HG02970 (cell line): Measurements from ENCODE around the gene LRRC7.

ENCODE experiments used
- ATAC-seq: cut with Tn5 transposase; IDR thresholded peaks from one replicate; pipeline ENCODE4 v1.9.1; 2021; ENCODE audit warnings: mild to moderate bottlenecking, moderate library complexity, moderate number of reproducible peaks; ENCODE audit not compliant: unreplicated experiment, low FRiP score

Gene LRRC7

DNA sequence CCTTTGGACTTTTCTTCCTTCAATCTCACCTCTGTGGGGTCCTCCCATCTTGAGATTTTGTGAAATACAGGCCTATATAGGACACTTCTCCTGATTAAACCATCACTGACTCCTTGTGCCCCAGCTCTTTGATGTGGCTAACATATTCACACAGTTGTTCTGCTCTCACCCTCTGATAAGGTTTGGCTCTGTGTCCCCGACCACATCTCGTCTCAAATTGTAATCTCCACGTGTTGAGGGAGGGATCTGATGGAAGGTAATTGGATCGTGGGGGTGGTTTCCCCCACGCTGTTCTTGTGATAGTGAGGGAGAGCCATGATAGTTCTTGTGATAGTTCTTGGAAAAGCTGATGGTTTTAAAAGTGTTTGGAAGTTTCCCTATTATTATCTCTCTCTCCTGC lies 19.7 kb downstream of the LRRC7 start:
- ATAC-seq = no peak

DNA sequence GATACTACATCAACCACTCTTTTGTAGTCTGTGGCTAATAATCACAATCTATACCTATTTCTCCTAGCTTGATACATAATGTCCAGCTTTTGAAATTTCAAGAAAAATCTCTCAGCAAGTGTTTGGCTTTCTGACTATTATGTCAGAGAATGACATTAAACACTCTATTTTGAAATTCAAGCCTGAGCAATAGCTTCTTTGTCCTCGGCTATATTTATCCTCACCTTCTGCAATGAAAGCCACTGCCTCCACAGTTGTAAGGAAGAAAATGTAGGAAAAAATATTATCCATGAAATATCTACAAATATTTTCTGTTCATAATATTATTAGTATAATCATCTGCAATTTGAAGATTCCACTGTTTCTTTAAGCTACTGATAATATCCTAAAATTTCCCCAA lies 22.1 kb downstream of the LRRC7 start:
- no peak for ATAC-seq

DNA sequence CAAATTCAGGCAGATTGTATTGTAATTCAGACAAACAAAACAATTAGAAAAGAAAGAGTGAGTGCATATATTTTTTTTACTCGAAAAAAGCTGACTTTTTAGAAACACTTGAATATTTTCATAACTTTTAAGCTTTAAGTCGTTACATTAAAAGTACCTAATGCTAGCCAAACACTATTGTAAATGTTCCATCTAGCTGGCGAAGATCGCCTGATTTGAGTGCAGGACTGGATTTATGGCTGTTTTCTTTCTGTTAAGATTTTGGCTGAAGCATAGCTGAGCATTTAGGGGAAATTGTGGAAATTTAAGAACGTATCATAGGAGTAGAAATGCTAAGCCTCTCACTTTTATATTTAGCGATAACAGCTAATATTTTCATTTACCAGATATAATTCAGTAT lies 24.6 kb downstream of the LRRC7 start:
- no peak for ATAC-seq

DNA sequence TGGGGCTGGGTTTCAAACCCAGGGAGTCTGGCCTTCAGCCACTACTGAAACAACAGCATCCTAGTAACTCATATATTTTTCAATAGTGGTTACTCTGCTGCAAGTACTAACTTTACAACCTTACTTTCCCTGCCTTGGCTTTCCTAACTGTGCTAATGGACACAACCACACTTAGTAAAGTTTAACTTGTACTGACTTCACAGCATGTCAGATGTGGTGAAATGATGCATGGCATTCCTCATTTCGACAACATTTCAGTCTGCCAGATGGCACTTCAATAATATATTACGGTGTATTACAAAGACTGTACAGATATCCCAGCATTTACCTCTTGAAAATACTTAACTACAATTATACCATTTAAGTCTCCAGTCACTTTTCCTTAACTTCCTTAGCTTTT lies 27.8 kb downstream of the LRRC7 start:
- ATAC-seq = no peak

DNA sequence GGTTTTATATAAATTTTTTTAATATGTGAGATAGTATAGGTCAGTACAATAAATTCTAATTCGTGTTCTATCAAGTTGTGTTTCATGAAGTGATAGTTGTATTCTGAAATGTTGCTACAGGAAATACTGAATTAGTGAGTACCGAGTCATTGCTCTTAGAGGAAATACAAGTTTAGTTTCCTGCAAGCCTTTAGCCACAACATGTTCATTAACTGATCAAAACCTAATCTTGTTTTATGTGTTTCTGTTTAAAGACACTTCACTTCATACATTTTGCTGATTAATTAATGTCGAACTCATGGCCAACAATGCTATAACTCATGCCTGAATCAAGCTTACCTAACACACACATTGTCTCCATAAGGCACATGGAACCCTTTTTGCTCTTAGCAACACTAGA lies 43.6 kb downstream of the LRRC7 start:
- no peak for ATAC-seq

DNA sequence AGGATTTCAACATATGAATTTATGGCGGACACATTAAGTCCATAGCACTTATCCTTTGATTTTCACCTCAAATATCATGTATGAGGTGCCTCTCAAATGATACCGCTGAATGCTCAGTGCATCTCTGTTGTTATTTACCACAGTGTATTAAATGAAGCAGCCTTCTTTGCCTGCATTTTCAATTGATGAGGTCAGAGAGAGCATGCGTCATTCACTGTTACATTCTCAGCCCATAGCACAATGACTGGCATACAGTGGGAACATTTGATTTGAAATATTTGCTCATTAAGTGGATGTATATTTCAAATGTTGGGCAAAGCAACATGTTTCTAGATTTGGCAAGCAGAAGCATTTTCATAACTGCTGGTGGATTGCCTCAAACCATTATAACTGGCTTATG lies 45.7 kb downstream of the LRRC7 start:
- ATAC-seq = no peak

DNA sequence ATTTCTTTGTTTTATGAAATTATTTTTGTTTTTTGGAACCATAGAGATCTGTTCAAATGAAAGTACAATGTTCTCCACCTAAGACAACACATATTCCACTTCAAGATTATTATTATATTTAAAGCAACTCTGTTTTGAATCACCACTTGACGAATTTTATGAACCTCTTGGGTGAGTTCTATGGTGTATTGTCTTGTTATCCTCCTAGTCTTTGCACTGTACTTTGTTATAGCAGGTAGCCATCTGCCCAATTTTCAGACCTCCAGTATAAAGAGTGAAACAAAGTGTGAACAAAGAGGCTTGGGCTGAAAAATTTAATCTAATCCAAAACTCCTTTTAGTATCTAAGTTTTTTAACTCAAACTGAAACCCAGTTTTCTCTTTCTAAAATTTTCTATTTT lies 71.0 kb downstream of the LRRC7 start:
- ATAC-seq = no peak

DNA sequence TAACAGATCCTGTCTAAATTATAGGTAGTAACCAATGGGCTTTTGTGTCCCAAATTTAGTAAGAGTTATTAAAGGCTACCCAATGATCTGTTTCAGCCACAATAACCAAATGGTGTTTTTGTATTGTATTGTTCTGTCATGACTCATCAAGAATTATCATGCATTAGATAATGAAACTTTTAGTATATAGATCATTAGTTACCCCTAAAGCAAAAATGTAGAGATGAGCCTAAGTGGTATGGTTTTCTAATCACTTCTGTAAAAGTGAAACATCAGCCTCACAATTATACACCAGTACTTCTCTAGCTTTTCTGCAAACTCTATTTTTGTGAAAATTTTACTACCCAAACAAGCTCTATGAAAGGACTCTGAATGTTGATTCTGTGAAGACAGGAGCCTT lies 71.4 kb downstream of the LRRC7 start:
- ATAC-seq = no peak

DNA sequence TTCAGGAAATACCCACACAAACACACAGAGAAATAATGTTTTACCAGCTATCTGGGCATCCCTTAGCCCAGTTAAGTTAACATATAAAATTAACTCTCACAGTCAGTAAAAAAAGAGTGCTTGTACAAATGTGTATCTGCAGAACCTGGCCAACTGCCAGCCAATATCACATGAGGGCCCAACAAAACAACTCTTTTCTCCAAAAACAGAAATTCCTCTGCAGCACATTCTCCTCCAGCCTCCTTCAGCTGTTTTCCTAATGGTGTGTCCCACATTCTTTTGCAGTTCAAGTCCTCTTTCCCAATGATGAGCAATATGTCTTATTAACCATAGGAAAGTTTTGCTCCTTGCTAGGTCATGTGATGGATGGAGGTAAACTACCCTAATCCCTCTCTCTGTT lies 75.5 kb downstream of the LRRC7 start:
- ATAC-seq = no peak

DNA sequence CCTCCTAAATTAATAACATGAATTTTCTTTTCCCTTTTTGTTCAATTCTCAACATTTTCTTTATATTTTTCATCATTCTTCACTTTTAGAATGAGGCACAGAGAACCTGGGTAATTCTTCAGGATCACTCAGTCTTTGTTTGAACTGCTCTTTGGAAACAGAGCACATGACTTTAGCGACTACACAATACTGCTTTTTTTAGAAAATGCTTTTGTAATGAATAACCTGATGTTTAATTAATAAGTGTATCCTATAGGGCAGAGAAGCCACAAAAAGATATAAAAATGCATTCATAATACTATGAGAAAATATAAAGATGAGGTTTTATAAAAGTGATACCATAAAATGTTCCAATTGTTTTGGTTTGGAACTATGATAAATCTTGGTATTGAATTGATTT lies 77.8 kb downstream of the LRRC7 start:
- no peak for ATAC-seq

DNA sequence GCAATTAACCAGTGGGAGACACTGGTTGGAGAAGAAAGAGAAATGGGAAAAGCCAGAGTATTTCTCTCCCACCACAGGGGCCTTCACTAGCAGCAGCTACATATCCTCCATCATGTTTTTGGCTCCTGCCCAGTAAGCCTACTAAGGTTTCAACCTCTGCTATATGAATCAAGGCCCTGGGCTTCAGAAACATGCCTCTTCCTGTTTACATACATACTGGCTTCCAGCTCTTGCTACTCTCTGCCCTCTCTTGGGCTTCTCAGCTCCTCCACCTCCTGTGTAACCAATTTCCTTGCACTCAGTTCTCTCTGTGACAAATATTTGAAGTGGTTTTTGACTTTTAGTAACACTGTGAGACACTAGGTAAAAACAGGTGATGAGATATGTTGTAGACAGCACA lies 80.8 kb downstream of the LRRC7 start:
- no peak for ATAC-seq

DNA sequence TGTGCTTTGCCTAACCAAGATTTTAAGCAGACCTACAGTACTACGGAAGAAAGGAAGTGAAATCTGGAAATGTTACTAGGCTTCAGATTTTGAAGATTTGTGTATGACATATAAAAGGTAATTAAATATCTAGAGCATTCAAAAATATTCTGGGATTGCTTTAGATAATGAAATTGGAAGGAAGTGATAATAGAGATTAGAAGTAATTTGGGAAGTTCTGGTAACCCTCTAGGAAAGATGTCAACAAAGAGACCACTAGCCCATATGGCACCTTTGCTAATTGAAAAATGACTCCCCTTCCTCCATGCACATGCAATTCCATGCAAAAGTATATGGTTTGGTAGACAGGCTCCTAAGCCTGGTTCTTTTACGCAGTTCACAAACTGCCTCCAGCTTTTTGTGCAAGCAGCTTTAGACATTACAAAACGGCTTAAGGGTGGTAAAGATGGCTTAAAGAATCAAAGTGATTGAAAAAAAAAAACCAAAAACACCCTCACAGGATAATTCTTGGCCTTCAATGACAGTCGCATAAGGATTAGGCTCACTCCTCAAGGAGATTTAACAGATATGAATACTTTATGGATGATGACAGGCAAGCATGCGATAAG lies 81.8 kb downstream of the LRRC7 start:
- no peak for ATAC-seq

DNA sequence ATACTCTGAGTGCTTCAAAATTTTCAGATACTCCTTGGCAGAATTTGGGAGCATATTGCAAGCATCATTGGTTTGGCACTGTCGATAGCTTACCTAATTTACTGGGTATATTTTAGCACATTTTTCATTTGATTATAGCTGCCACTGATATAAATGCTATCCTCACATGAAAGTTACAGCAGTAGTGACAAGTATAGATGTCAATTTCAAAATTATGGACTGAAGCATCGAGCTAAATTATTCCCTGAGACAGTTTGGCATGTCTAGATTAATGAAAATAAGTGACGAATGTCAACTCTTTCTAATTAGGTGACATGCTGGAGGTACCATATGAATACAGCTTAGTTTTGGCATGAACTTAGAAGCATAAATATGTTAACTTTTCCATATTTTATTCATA lies 83.1 kb downstream of the LRRC7 start:
- no peak for ATAC-seq

DNA sequence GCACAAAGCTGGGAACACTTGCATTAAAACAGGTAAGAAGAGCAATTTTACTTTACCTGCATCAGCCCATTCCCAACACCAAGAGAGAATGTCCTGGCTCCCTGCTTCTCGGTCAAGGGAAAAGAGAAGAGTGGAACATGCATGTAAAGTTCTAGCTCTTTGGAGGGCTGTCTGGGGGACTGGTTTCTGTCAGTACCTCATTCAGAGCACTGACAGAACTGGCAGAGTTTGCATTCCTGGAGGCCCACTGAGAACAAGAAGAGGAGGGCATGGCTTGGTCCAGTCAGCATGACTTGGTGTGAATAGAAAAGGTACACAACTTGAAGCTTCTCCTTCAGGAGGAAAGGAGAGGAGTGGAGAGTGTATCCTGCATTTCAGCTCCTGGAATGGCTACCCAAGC lies 83.9 kb downstream of the LRRC7 start:
- no peak for ATAC-seq

DNA sequence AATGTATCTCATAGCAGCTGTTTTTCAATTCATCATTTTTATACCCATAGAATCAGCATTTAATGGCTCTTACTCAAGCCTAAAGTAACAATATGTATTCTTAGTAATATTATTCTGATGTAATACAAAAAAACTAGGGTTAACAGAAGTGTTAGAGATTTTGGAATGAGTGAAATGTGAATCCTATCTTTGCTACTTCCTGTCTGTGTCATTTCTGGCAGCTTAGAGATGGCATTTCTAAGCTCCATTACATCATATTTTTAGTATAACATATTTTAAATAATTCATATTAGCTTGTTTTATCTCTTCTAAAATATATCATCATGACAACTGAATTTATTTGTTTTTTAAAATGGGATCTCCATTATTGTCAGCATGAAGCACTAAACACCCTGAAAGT lies 90.2 kb downstream of the LRRC7 start:
- ATAC-seq = no peak

DNA sequence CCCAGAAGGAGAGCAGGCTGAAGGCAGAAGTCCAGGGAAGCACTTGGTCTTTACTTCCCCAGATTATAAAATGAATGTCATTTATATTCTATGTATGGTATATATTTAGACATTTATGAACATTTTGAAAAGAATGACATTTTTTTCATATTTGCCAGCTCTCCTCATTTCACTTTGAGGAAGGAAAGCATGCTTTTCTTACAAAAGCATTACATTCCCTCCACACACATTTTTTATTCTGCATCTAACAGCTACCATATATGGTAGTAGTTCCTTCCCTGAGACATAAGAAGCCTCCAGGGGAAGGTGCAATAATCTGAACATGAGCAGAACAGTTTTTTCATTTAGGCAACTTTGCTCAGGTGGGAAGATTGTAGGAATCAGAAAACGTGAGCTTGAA lies 94.0 kb downstream of the LRRC7 start:
- no peak for ATAC-seq

DNA sequence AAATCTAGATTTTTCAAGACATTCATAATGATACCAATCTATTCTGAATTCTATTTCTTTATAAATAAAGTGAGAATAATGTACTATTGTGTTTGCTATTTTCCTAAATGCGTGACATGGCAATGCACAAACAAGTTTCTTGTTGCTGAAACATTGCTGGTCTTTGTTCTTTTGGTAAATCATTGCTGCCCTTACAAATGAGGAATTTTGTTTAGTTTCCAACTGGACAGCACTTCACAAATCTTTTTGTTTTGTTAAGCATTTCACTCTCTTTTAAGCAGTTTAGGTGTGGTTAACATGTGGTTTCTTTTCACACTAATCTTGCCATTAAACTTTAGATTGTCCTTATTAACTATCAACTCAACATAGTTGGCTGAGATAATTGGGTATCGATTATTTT lies 94.6 kb downstream of the LRRC7 start:
- no peak for ATAC-seq

DNA sequence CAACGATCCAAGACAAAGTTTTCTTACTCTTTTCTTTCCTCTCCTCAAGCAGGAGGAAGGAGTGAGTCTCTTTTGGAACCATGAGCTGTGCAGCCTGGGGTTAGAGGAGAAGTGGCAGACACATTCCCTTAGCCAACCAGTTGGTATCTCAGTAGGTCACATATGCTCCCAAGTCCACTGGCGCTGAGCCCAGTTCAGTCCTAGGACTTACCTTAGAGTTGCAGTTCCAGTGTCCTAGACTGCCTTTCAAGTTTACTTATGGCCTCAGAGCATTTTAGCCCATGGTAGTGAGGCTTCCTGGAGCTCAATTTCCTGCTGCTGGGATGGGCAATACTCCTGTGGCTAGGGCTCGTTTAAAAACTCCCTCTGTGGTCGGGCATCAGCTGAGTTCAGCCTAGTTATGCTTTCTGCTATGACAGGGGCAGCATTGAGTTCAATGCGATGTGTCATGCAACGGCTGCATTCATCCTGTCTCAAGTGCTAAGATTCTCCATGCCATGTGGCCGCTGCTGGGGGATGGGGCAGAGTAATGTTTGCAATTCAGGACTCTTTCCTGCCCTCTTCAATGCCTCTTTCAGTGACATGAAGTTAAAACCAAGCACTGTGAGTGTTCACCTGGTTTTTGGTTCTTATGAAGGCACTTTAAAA lies 103.8 kb downstream of the LRRC7 start:
- no peak for ATAC-seq

DNA sequence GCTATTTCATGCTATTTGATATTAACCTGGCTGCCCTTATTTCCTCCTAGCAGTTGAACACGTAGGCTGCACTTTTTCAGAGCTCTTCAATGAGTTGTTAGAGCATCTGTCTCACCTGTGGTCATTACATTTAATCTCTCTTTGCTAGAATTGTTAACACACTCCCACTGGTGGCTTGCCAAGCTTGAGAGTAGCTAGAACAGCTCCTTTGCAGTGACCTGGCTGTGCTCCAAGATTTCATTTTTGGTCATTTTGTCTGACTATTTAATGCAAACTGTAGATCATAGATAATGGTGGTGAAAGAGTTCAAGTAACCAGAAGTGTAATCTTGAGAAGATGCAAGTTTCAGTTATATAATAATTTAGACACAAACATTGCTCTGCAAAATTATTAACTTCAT lies 105.6 kb downstream of the LRRC7 start:
- ATAC-seq = no peak

DNA sequence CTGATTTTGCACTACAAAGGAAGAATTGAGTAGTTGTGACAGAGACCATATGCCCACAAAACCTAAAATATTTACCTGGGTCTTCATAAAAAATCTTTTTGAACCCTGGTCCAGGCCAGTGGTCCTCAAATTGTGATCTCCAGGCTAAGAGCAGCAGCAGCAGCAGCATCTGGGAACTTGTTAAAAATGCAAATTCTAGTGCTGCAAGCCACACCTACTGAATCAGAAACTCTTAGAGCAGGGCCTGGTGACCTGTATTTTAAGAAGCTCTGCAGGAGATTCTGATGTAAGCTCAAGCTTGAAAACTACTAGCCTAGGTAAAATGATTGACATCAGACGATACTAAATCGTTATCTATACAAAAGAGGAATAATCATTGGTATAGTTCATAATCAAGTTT lies 112.2 kb downstream of the LRRC7 start:
- no peak for ATAC-seq

DNA sequence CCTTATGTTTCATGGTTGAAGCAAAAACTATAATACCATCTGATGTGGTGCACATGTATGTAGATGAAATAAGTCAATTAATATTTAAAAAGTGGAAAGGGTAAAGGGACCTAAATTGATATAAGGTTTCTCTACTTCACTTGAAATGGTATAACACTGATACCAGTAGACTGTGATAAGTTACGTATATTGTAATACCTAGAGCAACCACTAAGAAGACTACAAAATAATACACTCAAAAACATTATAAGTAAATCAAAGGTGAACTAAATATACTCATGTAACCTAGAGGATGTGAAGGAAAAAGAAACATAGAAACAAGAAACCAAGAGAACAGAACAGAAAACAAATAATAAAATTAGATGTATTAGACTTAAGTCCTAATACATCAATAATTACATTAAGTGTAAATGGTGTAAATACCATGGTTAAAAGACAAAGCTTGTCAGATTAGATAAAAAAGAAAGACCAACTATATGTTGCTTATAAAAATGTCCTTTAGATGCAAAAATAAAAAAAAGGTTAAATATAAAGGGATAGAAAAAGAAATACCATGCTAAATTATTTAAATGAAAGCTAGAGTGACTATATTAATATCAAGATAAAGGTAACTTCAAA lies 118.8 kb downstream of the LRRC7 start:
- ATAC-seq = no peak

DNA sequence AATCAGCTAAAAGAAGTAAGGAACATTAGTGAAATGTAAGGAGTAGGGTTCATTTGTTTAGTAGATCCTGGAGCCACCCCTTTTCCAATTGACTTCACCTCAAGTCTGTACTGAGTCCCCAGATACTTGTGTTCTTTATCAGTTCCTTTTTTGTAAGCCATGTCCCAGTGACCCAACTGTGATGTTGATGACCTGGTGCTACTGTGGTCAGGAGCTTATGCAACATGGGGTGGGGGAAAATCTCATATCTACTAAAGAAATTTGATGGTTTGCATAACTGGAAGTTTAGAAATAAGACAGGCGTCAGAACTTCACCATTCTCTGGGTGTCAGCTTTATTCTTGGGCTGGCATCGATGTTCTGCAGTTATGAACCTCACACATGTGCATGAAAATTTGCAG lies 120.5 kb downstream of the LRRC7 start:
- no peak for ATAC-seq
